WI38 (cell line): ENCODE data around the gene RBM17.

Experiments used
- H3K4me3 ChIP-seq: 2 replicates; pipeline ENCODE4 v1.5.1; 2011; ENCODE audit warnings: low read depth, mild to moderate bottlenecking, control low read depth, low read length
- CTCF ChIP-seq: IDR thresholded peaks from 2 replicates; pipeline ENCODE4 v1.5.1; 2012; ENCODE audit warnings: low read depth, mild to moderate bottlenecking, control low read depth, low read length

RBM17 gene

GRCh38 chr10:6052247-6053221 is 36.3 kb upstream of the RBM17 start:
- H3K4me3 ChIP-seq: no peak overlapping the region
- no peak for TF ChIP-seq CTCF

GRCh38 chr10:6053303-6053702 is 35.5 kb upstream of the RBM17 start:
- H3K4me3 ChIP-seq: no peak overlapping the region

GRCh38 chr10:6053816-6054631 is 34.8 kb upstream of the RBM17 start:
- TF ChIP-seq CTCF: no peak
- H3K4me3 ChIP-seq: no peak overlapping the region

More at GRCh38 chr10:6053303-6053702, 35.5 kb upstream of the RBM17 start:
- TF ChIP-seq CTCF: no peak

GRCh38 chr10:6054884-6055283 is 34.0 kb upstream of the RBM17 start:
- H3K4me3 ChIP-seq: no peak overlapping the region
- TF ChIP-seq CTCF: no peak

- no peak overlapping the region for H3K4me3 ChIP-seq
- TF ChIP-seq CTCF: no peak
Measured at GRCh38 chr10:6055929-6056328, 32.9 kb upstream of the RBM17 start.

GRCh38 chr10:6056411-6057135 is 32.3 kb upstream of the RBM17 start:
- no peak for TF ChIP-seq CTCF

More at GRCh38 chr10:6056411-6057135, 32.3 kb upstream of the RBM17 start:
- H3K4me3 ChIP-seq: no peak overlapping the region
